Kidney (tissue), 14 donors: ENCODE data around the gene ABCF1. TPM values are rescaled to one million over a fixed set of nuclear protein-coding genes. Genes with fewer than 3 reads are reported as not detected.

Experiments
- DNase-seq, 5 donors: peaks; one replicate each; pipeline ENCODE4 v3.0.0-alpha.2; 2013 to 2020
- FAIRE-seq: peaks from 2 replicates; lab custom pipeline; 2012; peaks lifted over from hg19 to GRCh38; lab: Jason Lieb, UNC
- H3K27ac ChIP-seq, 2 donors: one replicate each; pipeline ENCODE4 v1.7.0; 2013; ENCODE audit warnings: low read depth in 2 of 2, low read length in 2 of 2, inconsistent platforms in 1 of 2
- H3K27me3 ChIP-seq: one replicate; pipeline ENCODE4 v1.7.1; 2013; ENCODE audit warnings: low read length, inconsistent platforms; ENCODE audit not compliant: control insufficient read depth, insufficient read depth
- H3K36me3 ChIP-seq, 3 donors: one replicate each; pipeline versions ENCODE4 v1.7.0 to v1.7.1; 2013; ENCODE audit warnings: low read length in 3 of 3, control low read depth in 1 of 3, inconsistent platforms in 1 of 3; ENCODE audit not compliant: insufficient read depth in 3 of 3, control insufficient read depth in 2 of 3
- H3K4me1 ChIP-seq, 3 donors: one replicate each; pipeline versions ENCODE4 v1.7.0 to v1.7.1; 2013; ENCODE audit warnings: low read length in 3 of 3, inconsistent platforms in 1 of 3, low read depth in 1 of 3; ENCODE audit not compliant: control insufficient read depth in 2 of 3, insufficient read depth in 2 of 3
- H3K4me3 ChIP-seq, 3 donors: one replicate each; pipeline versions ENCODE4 v1.7.0 to v1.8.1; 2013; ENCODE audit warnings: low read length in 3 of 3, control low read depth in 1 of 3, inconsistent platforms in 1 of 3
- H3K9ac ChIP-seq, 3 donors: one replicate each; pipeline versions ENCODE4 v1.7.0 to v1.7.1; 2013; ENCODE audit warnings: low read length in 3 of 3, control low read depth in 1 of 3, inconsistent platforms in 1 of 3
- H3K9me3 ChIP-seq, 3 donors: one replicate each; pipeline versions ENCODE4 v1.7.0 to v1.7.1; 2013; ENCODE audit warnings: low read length in 3 of 3, control low read depth in 1 of 3, inconsistent platforms in 1 of 3; ENCODE audit not compliant: control insufficient read depth in 2 of 3, insufficient read depth in 1 of 3
- CTCF ChIP-seq: IDR thresholded peaks from 3 replicates; pipeline ENCODE4 v1.5.1; 2012; ENCODE audit warnings: mild to moderate bottlenecking, moderate library complexity, borderline replicate concordance; ENCODE audit not compliant: insufficient read depth; ENCODE audit errors: extremely low read depth
- intact Hi-C: fragments of 100-400 bp; cut with DNase I; formaldehyde crosslinking; loops from one replicate; pipeline ENCODE4 v1.11.1; 2022
- polyA plus RNA-seq: library from polyadenylated mRNA; stranded (reverse); fragments of 350-450 nt; fragmentation: Illumina TruSeq; extraction: RNeasy Lipid Tissue Mini Kit (QIAGEN cat#74804); gene quantifications from one replicate; pipeline ENCODE4 v1.2.3, GENCODE V29; 2014; ENCODE audit warnings: low read depth, low replicate concordance; ENCODE audit not compliant: insufficient read depth
- total RNA-seq: library from RNA; stranded (reverse); fragmentation: NEBNext Ultra II Directional; extraction: Animal tissue kit (Norgen Biotek cat#: 25700); gene quantifications from one replicate; pipeline ENCODE4 v1.2.1, GENCODE V29; 2021
- donor health status: control.
- donor health status: control.
- donor health status: control.
- donor health status: control.
- donor health status: control.
- donor health status: DM: yes; HTN: yes; CAD: no.
- donor health status: Normal renal cell carcinoma (clear cell type).

Gene ABCF1
- total and polyA plus RNA-seq, 2 donors from 2014 or later, result 32.9 to 47.2 TPM

- Histone ChIP-seq H3K9ac (no peak overlapping the region), H3K4me3 (no peak overlapping the region), H3K36me3 (peaks cover 2 to 11% (median 7%) of the 10 kb centered on the region in 3 donors), H3K27ac (no peak overlapping the region), H3K9me3 (no peaks in the 10 kb centered on the region), H3K4me1 (peaks cover 0 to 8% (median 0%) of the 10 kb centered on the region in 3 donors), H3K27me3 (no peaks in the 10 kb centered on the region)
- FAIRE-seq (no peak), DNase-seq (no peak)
- TF ChIP-seq CTCF, result no peak
- intact Hi-C loops, result no loop called here
Measured at GRCh38 chr6:30564114-30564513, 7.1 kb upstream of the ABCF1 start.

- peaks cover 2 to 11% (median 7%) of the 10 kb centered on the region in 3 donors for H3K36me3 ChIP-seq
- intact Hi-C loops, result no loop called here
- H3K9ac ChIP-seq, result no peak overlapping the region
- no peaks in the 10 kb centered on the region for H3K27me3 ChIP-seq
- peaks cover 0 to 15% (median 9%) of the 10 kb centered on the region in 3 donors for H3K4me1 ChIP-seq
- no peak overlapping the region for H3K4me3 ChIP-seq
- TF ChIP-seq CTCF, result no peak
- no peaks in the 10 kb centered on the region for H3K9me3 ChIP-seq
- DNase-seq (no peak), FAIRE-seq (no peak)
- no peak overlapping the region for H3K27ac ChIP-seq
Measured at GRCh38 chr6:30565772-30566171, 5.5 kb upstream of the ABCF1 start.

DNA sequence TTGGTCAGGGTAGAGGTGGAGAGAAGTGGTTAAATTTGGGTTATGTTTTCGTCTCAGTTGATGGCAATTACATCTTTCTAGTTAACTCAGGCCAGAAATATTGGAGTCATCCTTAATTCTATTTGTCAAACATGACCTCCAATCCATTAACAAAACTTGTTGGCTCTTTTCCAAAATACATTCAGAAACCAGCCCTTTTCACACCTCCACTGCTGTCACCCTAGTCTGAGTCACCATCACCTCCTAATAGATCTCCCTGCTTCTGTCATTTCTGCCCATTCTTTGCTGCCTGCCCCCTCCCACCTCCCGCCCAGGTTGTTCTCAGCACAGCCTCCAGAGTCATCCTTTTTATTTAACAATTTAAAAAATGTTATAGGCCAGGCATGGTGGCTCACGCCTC lies 3.0 kb upstream of the ABCF1 start:
- Histone ChIP-seq H3K27me3 (no peaks in the 10 kb centered on the region), H3K4me1 (peaks cover 0 to 24% (median 22%) of the 10 kb centered on the region in 3 donors), H3K4me3 (no peak overlapping the region), H3K27ac (no peak overlapping the region), H3K9me3 (no peaks in the 10 kb centered on the region), H3K36me3 (peaks cover 0 to 1% (median 0%) of the 10 kb centered on the region in 3 donors), H3K9ac (no peak overlapping the region)
- no peak for DNase-seq
- FAIRE-seq, result no peak
- TF ChIP-seq CTCF, result no peak
- intact Hi-C loops, result no loop called here

- peaks cover 0 to 29% (median 28%) of the 10 kb centered on the region in 3 donors for H3K4me1 ChIP-seq
- FAIRE-seq, result no peak
Measured at GRCh38 chr6:30570263-30570662, 979 bp upstream of the ABCF1 start.

More at GRCh38 chr6:30570263-30570662, 979 bp upstream of the ABCF1 start:
- Histone ChIP-seq H3K9me3 (no peaks in the 10 kb centered on the region), H3K27me3 (no peaks in the 10 kb centered on the region), H3K36me3 (no peaks in the 10 kb centered on the region), H3K4me3 (peak overlapping the region; percentile 90 to 93 (median 92)), H3K9ac (peak overlapping the region; percentile 67 to 84 (median 83)), H3K27ac (peak overlapping the region in 1 of 2 donors; percentile 96)
- intact Hi-C loops, result no loop called here
- DNase-seq, result no peak
- TF ChIP-seq CTCF, result no peak
